SK-N-DZ (cell line): ENCODE measurements around the gene PTPRS. TPM values are rescaled to one million over a fixed set of nuclear protein-coding genes. Genes with fewer than 3 reads are reported as not detected.
"Not testable (repeated sequence)": the region's sequence is repeated elsewhere in the genome, so short reads cannot be mapped to it uniquely, and the experiment has no call there.

ENCODE experiments used
- DNase-seq: peaks from one replicate; pipeline ENCODE4 v3.0.0-alpha.2; 2015; ENCODE audit warnings: low spot score
- polyA plus RNA-seq, 2 experiments: library from polyadenylated mRNA; depleted of rRNA; stranded (reverse); fragments of >200 nt; gene quantifications; 2 replicates each; pipeline ENCODE4 v1.2.3, GENCODE V29; 2014

PTPRS gene
- 50.3 and 56.6 TPM in 2 replicates for polyA plus RNA-seq (2014; cell fraction: cytosol; rRNA removed)
- 70.3 and 104 TPM in 2 replicates for polyA plus RNA-seq (2014; cell fraction: nucleus; rRNA removed)

GRCh38 chr19:5340637-5341447 is at the start of gene PTPRS:
PTPRS (minus strand) TSS chr19:5340812; CDS start chr19:5286140, 54,672 bp downstream.
- peak; percentile 75 for DNase-seq

DNA sequence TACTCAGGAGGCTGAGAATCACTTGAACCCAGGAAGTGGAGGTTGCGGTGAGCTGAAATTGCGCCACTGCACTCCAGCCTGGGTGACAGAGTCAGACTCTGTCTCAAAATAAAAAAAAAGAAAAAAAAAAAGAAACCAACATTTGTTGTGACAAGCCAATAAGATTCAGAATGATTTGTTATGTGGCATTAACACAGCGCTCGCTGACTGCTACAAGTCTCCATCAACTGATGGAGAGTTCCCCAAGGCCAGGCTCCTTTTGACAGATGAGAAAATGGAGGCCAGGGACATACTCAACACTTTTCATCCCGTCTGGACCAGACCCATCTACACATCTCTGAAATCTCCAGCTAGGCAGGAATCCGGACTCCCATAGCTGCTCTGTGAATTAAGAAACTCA is 48.7 kb upstream of the PTPRS start:
- DNase-seq, result no peak

GRCh38 chr19:5387472-5387871 is 46.9 kb upstream of the PTPRS start:
- no peak for DNase-seq

DNA sequence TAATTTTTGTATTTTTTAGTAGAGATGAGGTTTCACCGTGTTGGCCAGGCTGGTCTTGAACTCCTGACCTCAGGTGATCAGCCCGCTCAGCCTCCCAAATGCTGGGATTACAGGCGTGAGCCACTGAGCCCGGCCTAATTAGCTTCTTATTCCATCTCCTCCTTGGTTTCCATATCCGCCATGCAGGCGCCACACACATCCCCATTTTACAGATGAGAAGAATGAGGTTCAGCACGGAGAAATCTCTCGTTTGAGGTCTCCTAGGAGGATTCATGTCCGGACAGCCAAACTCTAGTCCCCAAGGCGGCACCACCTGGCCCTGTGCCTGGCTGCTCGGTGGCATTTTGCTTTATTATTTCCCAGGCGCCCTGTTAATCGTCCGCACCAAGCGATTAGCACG is 46.2 kb upstream of the PTPRS start:
- DNase-seq, result no peak

- DNase-seq, result not testable (repeated sequence)
Measured at GRCh38 chr19:5381197-5381596, 40.6 kb upstream of the PTPRS start.

- DNase-seq, result no peak
Measured at GRCh38 chr19:5380215-5380919, 39.8 kb upstream of the PTPRS start.

GRCh38 chr19:5376928-5377327 is 36.3 kb upstream of the PTPRS start:
- DNase-seq, result no peak

- no peak for DNase-seq
Measured at GRCh38 chr19:5372572-5373200, 32.1 kb upstream of the PTPRS start.

- DNase-seq, result peak; percentile 48
Measured at GRCh38 chr19:5369962-5370367, 29.4 kb upstream of the PTPRS start.

GRCh38 chr19:5369304-5369703 is 28.7 kb upstream of the PTPRS start:
- no peak for DNase-seq

DNA sequence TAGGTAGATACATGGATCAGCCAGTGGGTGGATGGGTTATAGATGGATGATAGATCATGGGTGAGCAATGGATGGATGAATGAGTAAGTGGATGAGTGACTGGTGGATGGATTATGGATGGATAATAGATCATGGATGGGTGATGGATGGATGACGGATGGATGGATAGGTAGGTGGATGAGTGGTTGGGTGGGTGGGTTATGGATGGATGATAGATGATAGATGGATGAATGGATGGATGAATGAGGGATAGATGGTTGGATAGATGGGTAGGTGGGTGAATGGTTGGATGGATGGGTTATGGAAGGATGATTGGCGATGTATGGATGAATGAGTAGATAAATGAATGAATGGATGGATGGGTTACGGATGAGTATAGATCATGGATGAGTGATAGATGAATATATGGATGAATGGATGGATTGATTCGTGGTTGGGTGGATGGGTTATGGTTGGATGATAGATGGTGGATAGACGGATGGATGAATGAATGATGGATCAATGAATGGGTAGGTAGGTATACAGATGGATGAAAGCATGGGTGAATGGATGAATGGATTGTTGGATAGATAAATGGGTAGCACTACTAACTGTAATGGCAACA is 27.0 kb upstream of the PTPRS start:
- no peak for DNase-seq

GRCh38 chr19:5365905-5366304 is 25.3 kb upstream of the PTPRS start:
- DNase-seq, result no peak

GRCh38 chr19:5364674-5365073 is 24.1 kb upstream of the PTPRS start:
- peak; percentile 48 for DNase-seq

- DNase-seq, result not testable (repeated sequence)
Measured at GRCh38 chr19:5361839-5362238, 21.2 kb upstream of the PTPRS start.

- no peak for DNase-seq
Measured at GRCh38 chr19:5361407-5361806, 20.8 kb upstream of the PTPRS start.

- DNase-seq, result no peak
Measured at GRCh38 chr19:5360003-5360780, 19.6 kb upstream of the PTPRS start.

DNA sequence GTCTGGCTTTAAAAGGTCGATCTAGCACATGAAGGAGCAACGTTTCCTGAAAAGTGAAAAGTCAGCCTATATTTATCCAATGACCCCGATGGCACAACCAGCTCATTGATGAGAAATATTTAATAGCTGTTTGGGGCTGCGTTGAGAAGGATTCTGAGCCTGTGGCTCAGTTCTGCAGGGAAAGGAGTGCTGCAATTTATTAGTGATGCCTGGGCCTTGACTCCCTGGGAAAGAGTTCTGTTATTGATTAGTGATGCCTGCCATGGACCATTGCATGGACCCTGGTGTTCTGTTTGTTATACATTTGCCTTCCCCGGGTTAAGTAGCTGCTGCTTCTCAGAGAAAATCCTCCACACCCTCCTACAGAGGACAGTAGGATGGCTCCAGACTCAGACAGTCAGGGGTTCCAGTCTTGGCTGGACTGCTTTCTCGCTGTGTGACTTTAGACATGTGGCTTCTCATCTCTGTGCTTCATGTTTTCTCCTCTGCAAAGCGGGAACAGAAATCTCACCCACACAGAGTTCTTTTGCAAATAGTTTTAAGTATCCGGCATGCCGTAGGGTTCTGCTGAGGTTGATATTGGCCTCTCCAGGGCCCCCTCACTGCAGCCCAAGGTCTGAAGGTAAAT is 17.7 kb upstream of the PTPRS start:
- DNase-seq, result peak; percentile 56

DNA sequence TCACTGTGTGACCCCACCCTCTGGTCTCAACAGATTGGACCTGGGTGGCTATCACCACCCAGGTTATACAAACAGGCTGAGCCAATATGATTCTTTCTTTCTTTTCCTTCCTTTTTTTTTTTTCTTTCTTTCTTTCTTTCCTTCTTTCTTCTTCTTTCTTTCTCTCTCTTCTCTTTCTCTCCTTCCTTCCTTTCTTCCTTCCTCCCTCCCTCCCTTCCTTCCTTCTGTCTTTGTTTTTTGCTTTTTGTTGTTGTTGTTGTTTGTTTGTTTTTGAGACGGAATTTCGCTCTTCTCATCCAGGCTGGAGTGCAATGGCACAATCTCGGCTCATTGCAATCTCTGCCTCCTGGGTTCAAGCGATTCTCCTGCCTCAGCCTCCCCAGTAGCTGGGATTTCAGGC is 17.0 kb upstream of the PTPRS start:
- DNase-seq, result no peak

DNA sequence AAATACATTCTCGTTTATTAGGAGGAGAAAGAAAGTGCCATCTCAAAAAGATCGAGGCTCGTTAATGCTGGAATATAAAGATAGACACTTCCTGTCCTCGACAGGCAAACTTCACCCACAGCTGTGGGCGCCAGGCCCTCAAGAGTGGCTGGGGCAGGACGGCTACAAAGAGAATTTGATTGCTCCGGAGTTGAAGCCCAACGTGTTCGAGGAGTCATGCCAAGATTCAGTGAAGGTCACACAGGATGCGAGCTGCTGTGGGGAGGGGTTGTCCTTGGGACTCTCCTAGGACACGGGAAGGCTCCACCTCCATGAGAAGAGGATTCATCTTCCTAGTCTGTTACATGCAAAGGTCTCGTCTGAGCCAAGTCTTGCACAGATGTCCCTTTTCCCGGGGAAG is 16.3 kb upstream of the PTPRS start:
- no peak for DNase-seq

DNA sequence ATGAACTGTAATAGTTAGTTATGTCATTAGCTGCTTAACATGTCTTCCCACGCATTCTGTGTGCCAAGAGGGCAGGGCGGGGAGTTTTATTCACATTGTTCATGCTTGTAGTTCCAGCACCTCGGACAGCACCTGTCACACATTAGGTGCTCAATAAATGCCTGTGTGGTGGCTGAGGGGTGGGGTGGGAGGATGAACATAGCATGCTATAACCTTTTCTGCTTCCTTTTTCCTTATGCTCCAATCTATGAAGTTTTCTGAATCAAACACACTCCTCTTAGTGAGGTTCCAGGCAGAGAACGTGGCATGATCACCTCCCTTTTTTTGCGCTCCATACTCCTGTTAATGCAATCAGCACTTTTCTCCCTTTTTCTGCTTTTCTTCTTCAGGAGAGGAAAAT is 15.8 kb upstream of the PTPRS start:
- DNase-seq, result no peak

DNA sequence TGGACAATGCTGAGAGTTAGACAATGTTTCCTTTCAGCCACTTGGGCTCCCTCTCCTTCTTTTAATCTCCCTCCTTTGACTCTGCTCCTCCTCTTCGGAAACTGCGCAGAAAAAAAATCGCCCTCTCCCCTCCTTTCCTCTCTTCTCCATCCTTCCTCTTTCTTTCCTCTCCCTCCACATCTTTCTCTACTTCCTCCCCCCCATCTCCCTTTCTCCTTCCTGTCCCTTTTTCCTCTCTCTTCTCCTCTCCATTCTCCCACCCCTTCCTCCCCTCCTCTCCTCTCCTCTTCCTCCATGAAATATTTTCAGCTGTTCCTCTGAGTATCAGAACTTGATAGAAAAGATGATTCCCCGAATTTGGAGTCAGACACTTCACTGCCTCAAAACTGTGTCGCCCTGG is 15.1 kb upstream of the PTPRS start:
- no peak for DNase-seq
